GM21717 (cell line): ENCODE data around the gene ULK4.
"Not testable (repeated sequence)": the region's sequence is repeated elsewhere in the genome, so short reads cannot be mapped to it uniquely, and the experiment has no call there.

Experiments used
- ATAC-seq: cut with Tn5 transposase; IDR thresholded peaks from one replicate; pipeline ENCODE4 v1.9.1; 2021; ENCODE audit warnings: mild to moderate bottlenecking, moderate library complexity; ENCODE audit not compliant: unreplicated experiment

Gene ULK4

DNA sequence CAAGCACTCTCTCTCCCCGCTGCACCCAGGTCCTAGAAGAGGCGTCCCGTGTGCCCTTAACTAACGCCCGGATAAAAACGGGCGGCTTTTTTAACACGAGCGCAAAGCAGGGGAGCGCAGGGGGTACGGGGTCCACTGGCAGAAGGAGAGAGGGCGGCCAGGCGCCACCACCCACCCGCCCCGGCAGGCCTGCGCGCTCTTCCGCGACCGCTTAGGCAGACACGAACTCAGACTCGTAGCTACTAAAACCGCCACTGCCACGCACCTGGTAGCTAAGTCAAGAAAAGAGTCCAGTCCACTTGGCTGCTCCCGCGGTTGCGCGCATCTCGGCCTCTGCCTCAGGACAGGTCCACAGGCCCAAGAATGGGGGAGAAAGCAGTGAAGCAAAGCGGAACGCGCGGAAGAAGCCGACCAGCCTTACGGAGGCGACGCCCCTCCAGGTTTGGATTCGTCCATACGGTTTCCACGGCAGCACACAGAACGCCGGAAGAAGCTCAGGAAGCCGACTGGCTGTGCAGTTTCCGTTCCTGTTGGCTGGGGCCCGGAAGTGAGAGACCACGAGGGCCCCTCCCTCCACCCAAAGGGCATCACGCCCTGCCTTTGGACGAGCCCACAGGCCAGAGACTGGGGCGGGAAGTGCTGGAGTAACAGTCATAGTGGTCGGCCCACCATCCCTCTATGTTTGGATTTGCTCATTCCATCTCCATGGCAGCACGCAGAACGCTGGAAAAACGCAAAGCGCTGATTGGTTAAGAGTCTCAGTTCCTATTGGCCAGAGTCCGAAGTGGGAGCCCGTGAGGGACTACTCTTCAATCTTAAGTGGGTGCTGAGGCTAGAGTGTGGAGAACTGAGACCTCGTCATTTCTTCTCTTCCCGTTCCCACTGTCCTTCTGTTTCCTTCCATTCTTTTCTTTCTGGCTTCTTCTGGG, at the start of gene ULK4:
Gene ULK4 (minus strand): TSS at position 353 of the 929 bp plus-strand sequence. CDS start 7,344 bp downstream, outside the sequence.
- peak; percentile 96 for ATAC-seq

DNA sequence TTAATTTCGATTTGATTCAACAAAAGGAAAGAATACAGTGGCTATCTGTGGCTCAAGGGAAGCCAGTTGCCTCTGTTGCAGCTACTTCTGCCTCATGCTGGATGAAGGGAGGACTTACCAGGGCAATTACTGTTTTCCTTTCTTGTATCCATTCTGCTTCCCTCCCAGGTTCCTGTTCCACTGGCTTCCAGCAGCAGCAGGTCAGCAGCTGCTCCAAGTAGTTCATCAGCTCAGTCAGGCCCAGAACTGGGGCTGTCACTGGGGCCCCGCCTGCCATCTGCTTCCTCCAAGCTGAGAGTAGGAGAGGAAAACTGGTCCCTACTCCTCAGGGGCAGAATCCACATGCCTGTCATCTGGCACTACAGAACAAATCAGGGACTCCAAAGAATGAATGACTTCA, 48.6 kb upstream of the ULK4 start:
- ATAC-seq, result no peak

DNA sequence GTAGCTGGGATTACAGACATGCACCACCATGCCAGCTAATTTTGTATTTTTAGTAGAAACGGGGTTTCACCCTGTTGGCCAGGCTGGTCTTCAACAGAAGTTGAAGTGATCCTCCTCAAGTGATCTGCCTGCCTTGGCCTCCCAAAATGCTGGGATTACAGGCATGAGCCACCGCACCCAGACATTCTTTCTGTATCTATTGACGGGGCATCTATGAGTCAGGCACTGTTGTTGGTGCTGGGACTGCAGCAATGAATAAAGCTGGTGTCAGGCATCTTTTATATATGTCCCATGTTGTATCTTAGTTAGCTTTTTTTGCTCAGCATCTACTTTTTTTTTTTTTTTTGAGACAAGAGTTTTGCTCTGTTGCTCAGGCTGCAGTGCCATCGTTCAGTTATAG, 47.6 kb upstream of the ULK4 start:
- ATAC-seq, result no peak

DNA sequence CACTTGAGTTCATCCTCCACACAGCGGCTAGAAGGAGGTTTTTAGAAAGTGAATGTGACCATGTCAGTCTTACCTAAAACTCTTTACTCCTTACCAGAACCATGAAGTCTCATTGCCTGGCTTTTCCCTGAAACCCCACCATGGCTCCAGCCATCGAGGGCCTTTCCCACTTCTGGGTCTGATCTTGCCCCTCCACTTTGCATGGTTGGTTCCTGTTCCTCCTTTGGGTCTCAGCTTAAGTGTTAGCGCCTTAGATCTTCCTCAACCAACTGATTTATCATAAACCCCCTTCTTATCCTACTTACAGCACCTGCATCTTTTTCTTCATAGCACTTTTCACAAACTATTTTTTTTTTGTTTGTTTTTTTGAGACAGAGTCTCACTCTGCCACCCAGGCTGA, 45.9 kb upstream of the ULK4 start:
- no peak for ATAC-seq

DNA sequence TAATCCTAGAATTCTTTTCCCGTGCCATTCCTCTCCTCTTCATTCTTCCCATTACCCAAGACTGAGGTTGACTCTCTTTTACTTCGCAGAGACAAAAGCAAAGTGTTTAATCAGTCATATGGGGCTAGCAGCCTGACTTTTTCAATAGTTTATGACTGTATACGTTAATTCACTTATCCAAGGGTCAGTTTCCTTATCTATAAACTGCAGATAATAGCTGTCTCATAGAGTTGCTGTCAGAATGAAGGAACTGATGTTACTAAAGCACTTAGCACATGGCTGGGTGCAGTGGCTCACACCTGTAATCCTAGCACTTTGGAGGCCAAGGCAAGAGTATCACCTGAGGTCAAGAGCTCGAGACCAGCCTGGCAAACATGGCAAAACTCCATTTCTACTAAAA, 43.5 kb upstream of the ULK4 start:
- no peak for ATAC-seq

DNA sequence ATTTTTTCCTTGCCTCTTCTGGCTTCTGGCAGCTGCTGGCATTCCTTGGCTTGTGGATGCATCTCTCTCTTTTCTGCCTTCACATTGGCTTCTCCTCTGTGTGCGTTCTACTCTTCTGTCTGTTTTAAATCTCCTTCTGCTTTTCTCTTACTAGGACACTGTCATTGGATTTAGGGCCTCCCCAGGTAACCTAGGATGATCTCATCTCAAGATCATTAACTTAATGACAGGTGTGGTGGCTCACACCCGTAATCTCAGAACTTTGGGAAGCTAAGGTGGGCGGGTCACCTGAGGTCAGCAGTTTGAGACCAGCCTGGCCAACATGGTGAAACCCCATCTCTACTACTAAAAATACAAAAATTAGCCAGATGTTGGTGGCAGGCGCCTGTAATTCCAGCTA, 40.9 kb upstream of the ULK4 start:
- ATAC-seq, result no peak

DNA sequence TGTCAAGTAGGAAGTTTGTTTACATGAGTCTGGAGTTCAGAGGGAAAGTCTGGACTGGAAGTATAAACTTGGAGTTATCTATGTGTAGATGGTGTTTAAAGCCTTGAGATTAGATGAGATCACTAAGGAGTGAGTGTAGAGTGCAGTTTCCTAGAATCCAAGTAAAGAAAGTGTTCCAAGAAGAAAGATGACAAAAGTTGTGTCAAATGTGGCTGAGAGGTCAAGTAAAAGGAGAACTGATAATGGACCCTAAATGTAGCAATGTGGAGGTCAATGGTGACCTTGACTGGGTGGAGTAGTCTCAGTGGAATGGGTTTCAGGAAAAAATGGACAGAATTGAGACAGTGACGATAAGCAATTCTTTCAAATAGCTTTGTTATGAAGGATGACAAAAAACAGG, 39.9 kb upstream of the ULK4 start:
- ATAC-seq, result no peak

DNA sequence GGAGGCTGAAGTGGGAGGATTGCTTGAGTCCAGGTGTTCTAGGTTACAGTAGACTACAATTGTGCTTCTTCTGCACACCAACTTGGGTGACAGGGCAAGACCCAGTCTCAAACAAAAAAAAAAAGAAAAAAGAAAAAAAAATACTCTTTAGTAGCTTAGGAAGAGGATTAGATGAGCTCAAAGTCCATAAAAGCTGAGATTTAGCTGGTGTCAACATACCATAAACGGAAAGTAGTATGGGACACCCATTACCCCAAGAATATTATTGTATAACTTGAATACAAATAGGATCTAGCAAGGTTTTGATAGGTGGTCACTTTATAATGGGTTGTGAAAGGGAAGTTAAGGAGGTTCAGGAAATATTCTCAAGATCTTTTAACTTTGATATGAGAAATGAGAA, 38.0 kb upstream of the ULK4 start:
- no peak for ATAC-seq

DNA sequence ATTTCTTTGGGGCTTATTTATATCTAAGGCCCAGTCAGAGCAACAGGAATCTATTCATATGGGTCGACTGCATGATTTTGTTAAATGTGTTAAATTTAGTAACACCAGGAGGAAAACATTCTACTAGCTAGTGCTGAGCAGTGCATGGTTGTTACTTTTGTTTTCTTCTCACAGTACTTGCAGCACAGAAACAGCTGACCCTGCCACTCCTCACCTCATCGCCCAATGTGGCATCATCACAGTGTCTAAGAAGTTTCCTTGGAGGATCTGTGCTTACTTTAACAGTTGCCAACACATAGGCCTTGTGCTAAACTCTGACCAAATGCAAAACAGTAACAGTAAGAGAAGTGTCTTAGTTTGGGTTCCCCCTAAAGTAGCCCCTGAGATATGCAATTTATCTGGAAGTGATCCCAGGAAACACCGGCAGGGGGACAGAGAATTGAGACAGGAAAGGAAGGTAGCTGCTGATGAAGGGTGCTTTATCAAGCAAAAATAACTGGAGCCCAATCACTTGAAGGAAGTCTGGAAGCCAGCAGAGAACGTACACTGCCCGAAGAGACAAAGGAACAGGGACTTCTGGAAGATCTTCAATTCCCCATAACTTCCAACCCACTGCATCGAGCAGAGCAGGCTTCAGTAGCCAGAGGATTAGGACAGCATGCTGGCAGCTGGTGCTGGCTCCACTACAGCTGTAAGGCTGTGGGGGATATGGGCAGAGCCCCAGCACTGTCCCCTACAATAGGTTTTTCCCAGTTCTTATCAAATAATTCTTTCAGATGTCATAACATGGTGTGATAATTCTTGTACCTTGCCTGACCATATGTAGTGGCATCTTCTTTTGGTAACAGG, 36.0 kb upstream of the ULK4 start:
- ATAC-seq, result no peak

DNA sequence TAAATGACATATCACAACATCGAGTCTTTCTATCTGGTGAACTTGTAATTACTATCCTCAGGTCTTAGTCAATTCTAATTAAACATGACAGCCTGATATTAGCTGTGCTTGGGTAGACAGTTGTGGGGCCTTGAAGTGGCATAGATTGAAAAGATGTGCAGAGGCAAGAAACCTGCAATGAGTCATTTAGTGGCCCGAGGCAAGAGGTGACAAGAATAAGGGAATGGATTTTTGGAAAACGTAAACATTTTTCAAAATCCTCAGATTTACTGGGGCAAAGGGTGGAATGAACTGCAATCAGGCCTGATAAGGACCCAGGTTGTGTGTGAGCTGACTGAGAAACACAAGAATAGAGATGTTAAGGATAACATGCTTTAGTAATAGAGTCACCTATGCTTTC, 29.5 kb upstream of the ULK4 start:
- no peak for ATAC-seq

DNA sequence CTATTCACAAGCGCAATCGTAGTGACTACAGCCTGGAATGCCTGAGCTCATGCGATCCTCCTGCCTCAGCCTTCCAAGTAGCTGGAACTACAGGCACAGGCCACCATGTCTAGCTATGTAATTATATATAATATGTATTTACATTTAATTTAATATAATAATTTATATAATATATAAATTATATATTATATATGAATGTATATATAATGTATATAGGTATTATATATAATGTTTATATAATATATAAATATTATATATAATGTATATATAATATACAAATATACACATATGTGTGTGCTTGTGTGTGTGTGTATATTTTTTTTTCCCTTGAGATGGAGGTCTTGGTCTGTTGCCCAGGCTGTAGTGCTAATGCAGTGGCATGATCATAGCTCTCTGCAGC, 27.6 kb upstream of the ULK4 start:
- no peak for ATAC-seq

DNA sequence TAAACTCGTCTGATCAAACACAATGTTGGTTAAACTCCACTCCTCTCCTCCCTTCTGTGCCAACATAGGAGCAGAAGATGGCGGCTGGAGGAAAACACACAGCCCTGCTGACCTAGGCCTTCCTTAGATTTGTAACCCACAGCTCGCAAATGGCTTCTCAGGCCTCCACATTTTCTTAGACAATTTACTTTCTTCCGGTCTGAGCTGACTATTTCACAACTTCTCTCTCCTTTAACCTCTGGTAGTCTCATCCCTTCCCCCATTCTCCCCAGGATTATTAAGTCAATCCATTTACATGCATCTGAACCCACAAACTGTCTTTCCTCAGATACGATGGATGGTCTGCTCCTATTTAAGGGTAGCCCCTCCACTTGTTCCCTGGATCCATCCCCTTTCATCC, 25.7 kb upstream of the ULK4 start:
- ATAC-seq, result no peak

DNA sequence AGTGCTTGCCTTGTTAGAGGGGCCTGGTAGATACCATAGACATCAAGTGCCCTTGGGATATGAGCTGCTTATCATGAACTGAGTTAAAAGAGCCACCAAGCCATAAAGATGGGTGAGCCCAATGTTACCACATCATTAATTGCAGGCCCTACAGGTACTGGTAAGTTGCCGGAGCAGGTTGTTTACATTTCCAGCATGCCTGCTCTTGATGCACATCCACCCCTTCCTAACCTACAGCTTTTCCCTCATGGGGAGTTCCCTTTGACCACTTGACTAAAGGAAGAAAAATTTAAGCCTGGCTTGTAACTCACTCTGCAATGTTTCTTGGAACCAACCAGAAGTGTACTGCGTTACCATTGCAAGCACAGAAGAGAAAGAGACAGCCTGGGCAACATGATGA, 24.7 kb upstream of the ULK4 start:
- ATAC-seq, result no peak

DNA sequence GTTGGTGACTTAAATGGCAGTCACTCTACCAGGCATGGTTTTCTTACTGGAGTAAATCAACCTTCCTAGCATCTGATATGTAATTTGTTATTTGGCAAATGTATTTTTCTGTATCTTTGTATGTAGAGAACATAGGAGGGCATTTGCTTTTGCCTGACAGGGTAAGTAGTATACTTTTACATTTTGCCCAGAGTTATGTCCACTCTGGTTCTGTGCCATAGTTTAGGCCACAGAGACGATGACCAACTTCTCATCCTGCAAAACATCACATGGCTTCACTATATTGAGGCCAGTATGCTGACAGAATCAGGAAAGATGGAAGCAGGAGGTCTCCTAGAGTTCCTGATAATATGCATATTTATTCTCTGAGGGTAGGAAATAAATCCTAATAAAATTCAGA, 23.1 kb upstream of the ULK4 start:
- no peak for ATAC-seq

DNA sequence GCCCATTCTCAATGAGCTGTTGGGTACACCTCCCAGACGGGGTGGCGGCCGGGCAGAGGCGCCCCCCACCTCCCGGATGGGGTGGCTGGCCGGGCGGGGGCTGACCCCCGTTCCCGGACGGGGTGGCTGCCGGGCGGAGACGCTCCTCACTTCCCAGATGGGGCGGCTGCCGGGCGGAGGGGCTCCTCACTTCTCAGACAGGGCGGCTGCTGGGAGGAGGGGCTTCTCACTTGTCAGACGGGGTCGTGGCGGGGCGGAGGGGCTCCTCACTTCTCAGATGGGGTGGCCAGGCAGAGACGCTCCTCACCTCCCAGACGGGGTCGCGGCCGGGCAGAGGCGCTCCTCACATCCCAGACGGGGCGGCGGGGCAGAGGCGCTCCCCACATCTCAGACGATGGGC, 21.2 kb upstream of the ULK4 start:
- ATAC-seq, result not testable (repeated sequence)

DNA sequence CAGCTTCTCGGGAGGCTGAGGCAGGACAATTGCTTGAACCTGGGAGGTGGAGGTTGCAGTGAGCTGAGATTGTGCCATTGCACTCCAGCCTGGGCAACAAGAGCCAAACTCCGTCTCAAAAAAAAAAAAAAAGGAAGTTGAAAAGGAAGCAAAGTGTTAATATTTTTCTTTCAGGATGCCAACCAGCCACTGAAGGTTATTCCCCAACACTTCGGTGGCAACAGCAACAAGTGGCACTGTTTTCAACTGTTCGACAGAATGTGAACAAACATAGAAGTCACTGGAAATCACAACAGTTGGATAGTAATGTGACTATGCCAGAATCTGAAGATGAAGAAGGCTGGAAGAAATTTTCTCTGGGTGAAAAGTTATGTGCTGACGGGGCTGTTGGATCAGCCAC, 15.5 kb upstream of the ULK4 start:
- not testable (repeated sequence) for ATAC-seq

DNA sequence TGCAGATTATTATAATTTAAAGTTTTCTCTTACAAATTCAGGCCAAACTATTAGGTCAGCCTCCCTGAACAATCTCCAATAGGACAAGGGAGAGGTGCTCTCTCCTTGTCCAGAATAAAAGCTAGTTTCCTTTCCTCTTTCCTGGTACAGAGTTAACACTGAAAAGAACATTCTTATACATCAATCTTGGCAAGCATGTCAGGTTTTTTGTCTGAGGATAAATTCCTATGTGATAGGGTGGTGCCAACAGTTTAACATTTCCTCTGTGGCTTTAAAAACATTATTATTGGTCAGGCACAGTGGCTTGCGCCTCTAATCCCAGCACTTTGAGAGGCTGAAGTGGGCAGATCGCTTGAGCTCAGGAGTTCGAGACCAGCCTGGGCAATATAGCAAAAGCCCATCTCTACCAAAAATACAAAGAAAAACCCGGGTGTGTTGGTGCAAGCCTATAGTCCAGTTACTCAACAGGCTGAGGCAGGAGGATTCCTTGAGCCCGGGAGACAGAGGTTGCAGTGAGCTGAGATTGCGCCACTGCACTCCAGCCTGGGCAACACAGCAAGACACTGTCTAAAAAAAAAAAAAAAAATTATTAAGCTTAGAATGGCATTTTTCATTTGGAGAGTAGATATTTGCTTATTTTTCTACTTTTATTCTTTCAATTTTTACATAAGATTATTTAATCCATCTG, 13.7 kb upstream of the ULK4 start:
- ATAC-seq, result no peak

DNA sequence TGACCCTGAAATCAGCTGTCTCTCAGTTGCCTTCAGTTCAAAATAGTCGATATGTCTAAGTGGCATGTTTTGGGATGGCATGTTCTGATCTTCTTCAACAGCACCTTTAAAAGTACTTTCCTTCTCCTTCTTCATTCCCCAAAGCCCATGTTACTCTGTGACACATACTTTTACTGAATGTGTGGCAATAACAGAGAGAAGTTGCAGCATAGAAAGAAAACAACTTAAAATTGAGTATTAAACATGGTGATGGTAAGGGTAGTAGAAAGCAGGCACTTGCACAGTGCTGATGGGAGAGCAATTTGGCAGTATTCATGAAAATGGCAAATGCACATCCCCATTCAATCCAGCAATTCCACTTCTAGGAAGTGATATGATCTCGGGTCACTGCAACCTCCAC, 12.3 kb upstream of the ULK4 start:
- no peak for ATAC-seq

DNA sequence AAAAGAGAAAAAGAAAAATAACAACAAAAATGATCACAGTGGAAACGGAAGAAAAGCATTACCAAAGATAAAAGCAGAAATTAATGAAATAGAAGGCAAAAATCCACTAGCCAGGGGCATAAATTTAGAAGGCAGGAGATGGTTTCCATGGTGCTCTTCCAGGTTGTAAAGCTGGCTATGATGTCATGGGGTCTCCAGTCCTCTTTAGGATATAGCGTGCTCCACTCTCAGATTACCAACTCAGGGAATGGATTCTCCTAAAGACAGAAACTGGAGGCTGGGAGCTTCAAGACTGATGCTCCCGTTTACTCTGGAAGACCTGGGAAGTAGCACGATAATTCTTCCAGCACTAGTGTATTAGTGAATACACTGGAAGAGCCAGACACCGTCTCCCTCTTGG, 10.9 kb upstream of the ULK4 start:
- ATAC-seq, result no peak

DNA sequence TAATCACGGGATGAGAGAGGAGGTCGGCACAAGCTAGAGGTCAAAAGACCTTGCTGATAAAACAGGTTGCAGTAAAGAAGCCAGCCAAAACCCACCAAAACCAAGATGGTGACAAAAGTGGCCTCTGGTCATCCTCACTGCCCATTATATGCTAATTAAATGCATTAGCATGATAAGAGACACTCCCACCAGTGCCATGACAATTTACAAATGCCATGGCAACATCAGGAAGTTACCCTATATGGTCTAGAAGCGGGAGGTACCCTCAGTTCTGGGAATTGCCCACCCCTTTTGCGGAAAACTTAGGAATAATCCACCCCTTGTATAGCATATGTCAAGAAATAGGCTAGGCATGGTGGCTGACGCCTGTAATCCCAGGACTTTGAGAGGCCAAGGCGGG, 4.3 kb upstream of the ULK4 start:
- no peak for ATAC-seq

DNA sequence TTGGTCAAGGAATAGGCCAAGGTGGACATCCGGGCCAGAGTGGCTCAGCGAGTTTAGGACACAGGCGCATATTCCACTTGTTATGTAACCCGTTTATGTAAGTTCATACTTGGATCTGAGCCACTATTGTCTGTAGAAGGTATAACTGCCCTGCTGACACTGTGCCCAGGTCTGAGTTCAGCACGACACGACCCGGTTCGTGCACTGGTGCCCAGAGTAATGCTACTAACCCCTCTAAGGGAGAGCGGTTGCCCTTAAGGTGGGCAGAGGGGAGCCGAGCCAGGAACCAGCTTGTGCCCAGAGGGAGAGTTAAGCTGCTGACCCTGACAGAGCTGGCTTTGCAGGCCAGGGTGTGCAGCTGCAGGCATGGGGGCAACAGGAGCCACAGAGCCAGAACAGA, 1.9 kb upstream of the ULK4 start:
- no peak for ATAC-seq
